SK-N-MC (cell line): ENCODE results near the gene WFDC1.

Source experiments
- EZH2 ChIP-seq: fragments of 200-600 bp; sonication (generic); IDR thresholded peaks from one replicate; pipeline ENCODE4 v1.6.1; 2017; ENCODE audit warnings: antibody characterized with exemption
- POLR2AphosphoS5 ChIP-seq: IDR thresholded peaks from 2 replicates; pipeline ENCODE4 v1.6.1; 2012; ENCODE audit warnings: mild to moderate bottlenecking, low read depth, low read length, borderline replicate concordance

DNA sequence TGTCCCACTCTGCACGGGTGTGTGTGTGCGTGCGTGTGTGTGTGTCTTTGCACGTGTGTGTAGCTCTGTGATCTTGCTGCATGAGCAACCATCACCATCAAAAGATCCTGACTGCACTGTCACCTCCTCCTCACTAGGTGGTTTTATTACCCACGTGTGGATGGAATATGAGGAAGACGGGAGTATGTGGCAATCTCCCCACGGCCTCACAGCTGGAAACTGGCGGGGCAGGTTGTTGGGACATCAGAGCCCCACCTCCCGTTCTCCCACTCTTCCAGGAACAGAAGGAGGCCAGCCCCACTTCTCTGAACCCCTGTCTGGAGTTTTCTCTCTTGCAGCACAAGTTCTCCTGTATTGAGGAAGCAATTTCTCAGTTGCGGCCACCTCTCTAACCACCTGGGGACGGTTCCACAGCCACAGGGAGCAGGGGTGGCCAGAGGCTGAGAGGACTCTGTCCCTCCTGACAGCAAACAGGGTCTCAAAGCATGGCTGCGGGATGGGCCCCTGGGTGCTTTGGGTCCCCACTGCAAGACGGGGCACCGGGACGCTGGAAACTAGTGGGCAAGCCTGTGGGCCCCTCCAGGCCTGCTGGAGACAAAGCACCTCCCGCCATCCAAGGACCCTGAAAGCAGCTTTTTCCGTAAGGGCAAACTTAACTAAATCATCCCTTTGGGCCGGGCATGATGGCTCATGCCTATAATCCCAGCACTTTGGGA, 45.8 kb downstream of the WFDC1 start:
- TF ChIP-seq EZH2 = no peak
- TF ChIP-seq POLR2AphosphoS5 = no peak
